ENCODE data around the gene TOR1AIP1.
A peak's percentile ranks its signal among the peaks of the same experiment; 100 is the strongest.

The TOR1AIP1 gene

DNA sequence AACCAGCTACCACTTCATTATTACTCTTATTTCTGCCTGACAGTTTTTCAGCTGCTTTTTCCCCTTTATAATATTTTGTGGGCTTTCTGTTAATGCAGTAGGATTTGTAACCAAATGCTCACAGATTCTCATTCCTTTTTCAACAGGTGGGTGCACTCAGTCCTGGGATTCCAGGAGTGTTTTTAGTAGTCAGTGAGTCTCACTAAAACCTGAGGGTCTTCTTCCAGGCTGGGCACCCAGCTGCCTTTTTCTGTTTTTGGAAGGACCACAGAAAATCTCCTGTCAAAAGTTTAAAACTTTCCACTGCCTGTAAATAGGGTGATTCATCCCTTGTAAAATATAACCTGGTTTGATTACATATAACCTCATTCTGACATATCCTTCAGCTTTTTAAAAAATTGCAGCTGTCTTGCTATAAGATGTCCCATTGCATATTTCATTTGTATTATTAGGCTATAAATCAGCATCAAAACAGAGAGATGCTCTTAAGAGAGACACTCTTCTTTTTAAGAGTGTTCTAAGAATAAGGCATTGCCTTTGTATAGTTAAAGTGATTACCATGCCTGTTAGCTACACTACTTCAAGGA is 55.7 kb downstream of the TOR1AIP1 start:
- 0 out of 2 replicates have a peak, but pooled peaks have one; percentile 17 for TF ChIP-seq ZNF629 (tag by site-specific recombination; IDR thresholded peaks at IDR 0.05)
- TF ChIP-seq, protein P1, sequence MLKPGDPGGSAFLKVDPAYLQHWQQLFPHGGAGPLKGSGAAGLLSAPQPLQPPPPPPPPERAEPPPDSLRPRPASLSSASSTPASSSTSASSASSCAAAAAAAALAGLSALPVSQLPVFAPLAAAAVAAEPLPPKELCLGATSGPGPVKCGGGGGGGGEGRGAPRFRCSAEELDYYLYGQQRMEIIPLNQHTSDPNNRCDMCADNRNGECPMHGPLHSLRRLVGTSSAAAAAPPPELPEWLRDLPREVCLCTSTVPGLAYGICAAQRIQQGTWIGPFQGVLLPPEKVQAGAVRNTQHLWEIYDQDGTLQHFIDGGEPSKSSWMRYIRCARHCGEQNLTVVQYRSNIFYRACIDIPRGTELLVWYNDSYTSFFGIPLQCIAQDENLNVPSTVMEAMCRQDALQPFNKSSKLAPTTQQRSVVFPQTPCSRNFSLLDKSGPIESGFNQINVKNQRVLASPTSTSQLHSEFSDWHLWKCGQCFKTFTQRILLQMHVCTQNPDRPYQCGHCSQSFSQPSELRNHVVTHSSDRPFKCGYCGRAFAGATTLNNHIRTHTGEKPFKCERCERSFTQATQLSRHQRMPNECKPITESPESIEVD (tag by site-specific recombination; IDR thresholded peaks at IDR 0.05): peak; percentile 71
- no peak for TF ChIP-seq BCL11B (tag by site-specific recombination; IDR thresholded peaks at IDR 0.05; ENCODE audit: low read depth)
- TF ChIP-seq, protein P2, sequence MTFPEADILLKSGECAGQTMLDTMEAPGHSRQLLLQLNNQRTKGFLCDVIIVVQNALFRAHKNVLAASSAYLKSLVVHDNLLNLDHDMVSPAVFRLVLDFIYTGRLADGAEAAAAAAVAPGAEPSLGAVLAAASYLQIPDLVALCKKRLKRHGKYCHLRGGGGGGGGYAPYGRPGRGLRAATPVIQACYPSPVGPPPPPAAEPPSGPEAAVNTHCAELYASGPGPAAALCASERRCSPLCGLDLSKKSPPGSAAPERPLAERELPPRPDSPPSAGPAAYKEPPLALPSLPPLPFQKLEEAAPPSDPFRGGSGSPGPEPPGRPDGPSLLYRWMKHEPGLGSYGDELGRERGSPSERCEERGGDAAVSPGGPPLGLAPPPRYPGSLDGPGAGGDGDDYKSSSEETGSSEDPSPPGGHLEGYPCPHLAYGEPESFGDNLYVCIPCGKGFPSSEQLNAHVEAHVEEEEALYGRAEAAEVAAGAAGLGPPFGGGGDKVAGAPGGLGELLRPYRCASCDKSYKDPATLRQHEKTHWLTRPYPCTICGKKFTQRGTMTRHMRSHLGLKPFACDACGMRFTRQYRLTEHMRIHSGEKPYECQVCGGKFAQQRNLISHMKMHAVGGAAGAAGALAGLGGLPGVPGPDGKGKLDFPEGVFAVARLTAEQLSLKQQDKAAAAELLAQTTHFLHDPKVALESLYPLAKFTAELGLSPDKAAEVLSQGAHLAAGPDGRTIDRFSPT (tag by site-specific recombination; IDR thresholded peaks at IDR 0.05): peak; percentile 66
- TF ChIP-seq ZBTB48 (tag by site-specific recombination; IDR thresholded peaks at IDR 0.05): no peak
- TF ChIP-seq, protein P3, sequence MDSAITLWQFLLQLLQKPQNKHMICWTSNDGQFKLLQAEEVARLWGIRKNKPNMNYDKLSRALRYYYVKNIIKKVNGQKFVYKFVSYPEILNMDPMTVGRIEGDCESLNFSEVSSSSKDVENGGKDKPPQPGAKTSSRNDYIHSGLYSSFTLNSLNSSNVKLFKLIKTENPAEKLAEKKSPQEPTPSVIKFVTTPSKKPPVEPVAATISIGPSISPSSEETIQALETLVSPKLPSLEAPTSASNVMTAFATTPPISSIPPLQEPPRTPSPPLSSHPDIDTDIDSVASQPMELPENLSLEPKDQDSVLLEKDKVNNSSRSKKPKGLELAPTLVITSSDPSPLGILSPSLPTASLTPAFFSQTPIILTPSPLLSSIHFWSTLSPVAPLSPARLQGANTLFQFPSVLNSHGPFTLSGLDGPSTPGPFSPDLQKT (IDR thresholded peaks at IDR 0.05; ENCODE audit: borderline replicate concordance, low read depth, low read length): no peak
- TF ChIP-seq ZNF843 (tag by site-specific recombination; IDR thresholded peaks at IDR 0.05): 0 out of 2 replicates have a peak, but pooled peaks have one; percentile 18
- no peak for TF ChIP-seq ZNF169 (tag by site-specific recombination; IDR thresholded peaks at IDR 0.05)
- peak; percentile 92 for TF ChIP-seq SCRT2 (tag by site-specific recombination; IDR thresholded peaks at IDR 0.05)
- no peak for TF ChIP-seq RBAK (tag by site-specific recombination; IDR thresholded peaks at IDR 0.05)
- peak; percentile 49 for TF ChIP-seq ZNF335 (tag by site-specific recombination; conservative IDR thresholded peaks at IDR 0.05)
- CTCF ChIA-PET: interaction anchor here (0.5 to 1.5 kb wide), 4 partner anchors 10 to 128 kb away, joined by 3 to 4 read pairs (median 3); no protein-coding TSS in a partner anchor
- Histone ChIP-seq H3K4me3 (ENCODE audit: low read depth, low read length) (no peak overlapping the region), H3K27ac (ENCODE audit: extremely low read depth, low read depth, low read length) (no peak overlapping the region), H3K9me3 (ENCODE audit: control insufficient read depth, insufficient read depth, low read depth, low read length) (no peaks in the 10 kb centered on the region), H3K4me1 (ENCODE audit: control insufficient read depth, insufficient read depth, low read length) (peaks cover 18% of the 10 kb centered on the region), H3K36me3 (ENCODE audit: control insufficient read depth in 2 of 2, insufficient read depth in 1 of 2, low read length in 2 of 2) (no peaks in the 10 kb centered on the region)
- POLR2A ChIA-PET: no interaction called here

DNA sequence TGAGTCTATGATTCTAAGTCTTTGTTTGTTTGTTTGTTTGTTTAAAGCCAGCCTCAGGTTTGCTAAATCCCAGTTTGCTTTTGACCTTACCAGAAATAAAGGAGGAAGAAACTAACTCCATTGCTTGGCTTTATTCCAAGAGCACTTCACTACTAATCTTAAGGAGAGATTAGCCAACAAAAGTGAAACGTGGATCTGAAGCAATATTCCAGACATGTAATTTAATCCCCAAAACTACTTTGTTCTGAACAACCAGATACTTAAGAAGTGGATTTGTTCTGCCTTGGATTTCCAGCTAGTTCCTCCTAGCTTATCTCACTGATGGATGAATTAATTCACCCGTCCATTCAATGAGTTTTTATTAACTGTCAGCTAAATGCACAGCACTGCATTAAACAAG is 56.7 kb downstream of the TOR1AIP1 start:
- Histone ChIP-seq H3K9me3 (ENCODE audit: control insufficient read depth, insufficient read depth, low read depth, low read length) (no peaks in the 10 kb centered on the region), H3K4me3 (ENCODE audit: low read depth, low read length) (no peak overlapping the region), H3K36me3 (ENCODE audit: control insufficient read depth in 2 of 2, insufficient read depth in 1 of 2, low read length in 2 of 2) (no peaks in the 10 kb centered on the region), H3K4me1 (ENCODE audit: control insufficient read depth, insufficient read depth, low read length) (peaks cover 18% of the 10 kb centered on the region), H3K27ac (ENCODE audit: extremely low read depth, low read depth, low read length) (no peak overlapping the region)
- ChIA-PET POLR2A (interaction anchor here (0.7 kb wide), 1 partner anchor 16 kb away, joined by 3 read pairs; the partner anchor contains the start of gene CEP350), CTCF (interaction anchor here (1.0 to 1.2 kb wide), 2 partner anchors 13 to 215 kb away, joined by 3 read pairs; no protein-coding TSS in a partner anchor)
- no peak for TF ChIP-seq ZNF549 (tag by site-specific recombination; IDR thresholded peaks at IDR 0.05)
- TF ChIP-seq ZNF768 (tag by site-specific recombination; IDR thresholded peaks at IDR 0.05): no peak
- no peak for TF ChIP-seq ZNF10 (tag by site-specific recombination; IDR thresholded peaks at IDR 0.05)
- TF ChIP-seq ZNF664 (tag by site-specific recombination; IDR thresholded peaks at IDR 0.05): no peak
- no peak for TF ChIP-seq ZIC2 (tag by site-specific recombination; IDR thresholded peaks at IDR 0.05)
- TF ChIP-seq, protein P4, sequence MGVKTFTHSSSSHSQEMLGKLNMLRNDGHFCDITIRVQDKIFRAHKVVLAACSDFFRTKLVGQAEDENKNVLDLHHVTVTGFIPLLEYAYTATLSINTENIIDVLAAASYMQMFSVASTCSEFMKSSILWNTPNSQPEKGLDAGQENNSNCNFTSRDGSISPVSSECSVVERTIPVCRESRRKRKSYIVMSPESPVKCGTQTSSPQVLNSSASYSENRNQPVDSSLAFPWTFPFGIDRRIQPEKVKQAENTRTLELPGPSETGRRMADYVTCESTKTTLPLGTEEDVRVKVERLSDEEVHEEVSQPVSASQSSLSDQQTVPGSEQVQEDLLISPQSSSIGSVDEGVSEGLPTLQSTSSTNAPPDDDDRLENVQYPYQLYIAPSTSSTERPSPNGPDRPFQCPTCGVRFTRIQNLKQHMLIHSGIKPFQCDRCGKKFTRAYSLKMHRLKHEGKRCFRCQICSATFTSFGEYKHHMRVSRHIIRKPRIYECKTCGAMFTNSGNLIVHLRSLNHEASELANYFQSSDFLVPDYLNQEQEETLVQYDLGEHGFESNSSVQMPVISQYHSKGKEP (tag by site-specific recombination; IDR thresholded peaks at IDR 0.05): peak; percentile 72; the same call in 1 of the 2 replicates
- no peak for TF ChIP-seq ZNF830 (tag by site-specific recombination; IDR thresholded peaks at IDR 0.05; ENCODE audit: low read depth)
- no peak for TF ChIP-seq ZNF341 (tag by site-specific recombination; IDR thresholded peaks at IDR 0.05; ENCODE audit: low read depth)
- TF ChIP-seq ZNF837 (tag by site-specific recombination; IDR thresholded peaks at IDR 0.05): no peak
- no peak for TF ChIP-seq HOXC10 (CRISPR knock-in tag; IDR thresholded peaks at IDR 0.05)
- no peak for TF ChIP-seq ZNF48 (tag by site-specific recombination; IDR thresholded peaks at IDR 0.05)
- no peak for TF ChIP-seq ZBTB48 (tag by site-specific recombination; IDR thresholded peaks at IDR 0.05)
- no peak for TF ChIP-seq ZNF239 (tag by site-specific recombination; IDR thresholded peaks at IDR 0.05)
- TF ChIP-seq ZNF433 (tag by site-specific recombination; IDR thresholded peaks at IDR 0.05; ENCODE audit: low read depth): no peak
- peak; percentile 64; the same call in 1 of the 2 replicates for TF ChIP-seq KLF8 (tag by site-specific recombination; IDR thresholded peaks at IDR 0.05)
- no peak for TF ChIP-seq ZBTB8A (tag by site-specific recombination; IDR thresholded peaks at IDR 0.05)
- TF ChIP-seq, protein P5, sequence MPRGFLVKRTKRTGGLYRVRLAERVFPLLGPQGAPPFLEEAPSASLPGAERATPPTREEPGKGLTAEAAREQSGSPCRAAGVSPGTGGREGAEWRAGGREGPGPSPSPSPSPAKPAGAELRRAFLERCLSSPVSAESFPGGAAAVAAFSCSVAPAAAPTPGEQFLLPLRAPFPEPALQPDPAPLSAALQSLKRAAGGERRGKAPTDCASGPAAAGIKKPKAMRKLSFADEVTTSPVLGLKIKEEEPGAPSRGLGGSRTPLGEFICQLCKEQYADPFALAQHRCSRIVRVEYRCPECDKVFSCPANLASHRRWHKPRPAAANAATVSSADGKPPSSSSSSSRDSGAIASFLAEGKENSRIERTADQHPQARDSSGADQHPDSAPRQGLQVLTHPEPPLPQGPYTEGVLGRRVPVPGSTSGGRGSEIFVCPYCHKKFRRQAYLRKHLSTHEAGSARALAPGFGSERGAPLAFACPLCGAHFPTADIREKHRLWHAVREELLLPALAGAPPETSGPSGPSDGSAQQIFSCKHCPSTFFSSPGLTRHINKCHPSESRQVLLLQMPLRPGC (tag by site-specific recombination; IDR thresholded peaks at IDR 0.05): peak; percentile 47; the same call in 1 of the 2 replicates
- no peak for TF ChIP-seq IKZF3 (tag by site-specific recombination; IDR thresholded peaks at IDR 0.05)

All from HEK293 (cell line).